H9 (cell line): ENCODE data around the gene EZH2. TPM values are rescaled to one million over a fixed set of nuclear protein-coding genes. Genes with fewer than 3 reads are reported as not detected.

ENCODE experiments used
- DNase-seq: peaks from one replicate; pipeline ENCODE4 v3.0.0-alpha.2; 2017
- H2AFZ ChIP-seq: one replicate; pipeline ENCODE4 v1.6.1; 2013; ENCODE audit warnings: mild to moderate bottlenecking, low read length, control low read depth, moderate library complexity
- H2AK5ac ChIP-seq: 2 replicates; pipeline ENCODE4 v1.6.1; 2013; ENCODE audit warnings: low read length, control low read depth, mixed read lengths; ENCODE audit not compliant: insufficient read length
- H2BK120ac ChIP-seq: one replicate; pipeline ENCODE4 v1.6.1; 2013; ENCODE audit warnings: low read depth, mild to moderate bottlenecking, low read length, control low read depth, inconsistent platforms; ENCODE audit not compliant: poor library complexity, severe bottlenecking
- H2BK12ac ChIP-seq: 2 replicates; pipeline ENCODE4 v1.6.1; 2013; ENCODE audit warnings: low read length, control low read depth, mixed read lengths, low read depth; ENCODE audit not compliant: insufficient read length
- H2BK15ac ChIP-seq: 2 replicates; pipeline ENCODE4 v1.6.1; 2013; ENCODE audit warnings: low read depth, low read length, control low read depth
- H2BK20ac ChIP-seq: one replicate; pipeline ENCODE4 v1.6.1; 2013; ENCODE audit warnings: low read depth, mild to moderate bottlenecking, low read length, control low read depth, inconsistent platforms; ENCODE audit not compliant: poor library complexity, severe bottlenecking
- H2BK5ac ChIP-seq: 2 replicates; pipeline ENCODE4 v1.6.1; 2013; ENCODE audit warnings: low read length, control low read depth, mixed read lengths; ENCODE audit not compliant: insufficient read length
- H3K14ac ChIP-seq: 2 replicates; pipeline ENCODE4 v1.6.1; 2013; ENCODE audit warnings: low read length, control low read depth; ENCODE audit not compliant: insufficient read depth
- H3K18ac ChIP-seq: 2 replicates; pipeline ENCODE4 v1.6.1; 2013; ENCODE audit warnings: low read depth, mild to moderate bottlenecking, mixed read lengths, low read length, control low read depth; ENCODE audit not compliant: insufficient read length
- H3K23ac ChIP-seq: 2 replicates; pipeline ENCODE4 v1.6.1; 2013; ENCODE audit warnings: low read length, control low read depth, mixed read lengths, low read depth; ENCODE audit not compliant: insufficient read length
- H3K23me2 ChIP-seq: 2 replicates; pipeline ENCODE4 v1.6.1; 2013; ENCODE audit warnings: low read depth, mild to moderate bottlenecking, mixed read lengths, low read length, control low read depth; ENCODE audit not compliant: insufficient read length, poor library complexity, severe bottlenecking
- H3K27ac ChIP-seq: 2 replicates; pipeline ENCODE4 v1.5.1; 2013; ENCODE audit warnings: low read length, control low read depth, mixed read lengths, low read depth; ENCODE audit not compliant: insufficient read length
- H3K27me3 ChIP-seq: 2 replicates; pipeline ENCODE4 v1.6.1; 2013; ENCODE audit warnings: low read length, control low read depth, inconsistent platforms; ENCODE audit not compliant: insufficient read depth
- H3K4ac ChIP-seq: 2 replicates; pipeline ENCODE4 v1.6.1; 2013; ENCODE audit warnings: low read depth, mild to moderate bottlenecking, control low read depth, inconsistent platforms, low read length, moderate library complexity
- H3K4me1 ChIP-seq: 2 replicates; pipeline ENCODE4 v1.6.1; 2013; ENCODE audit warnings: low read length, control low read depth, inconsistent platforms; ENCODE audit not compliant: insufficient read depth
- H3K4me2 ChIP-seq: 2 replicates; pipeline ENCODE4 v1.6.1; 2013; ENCODE audit warnings: low read length, control low read depth, mixed read lengths; ENCODE audit not compliant: insufficient read length, insufficient read depth
- H3K56ac ChIP-seq: 2 replicates; pipeline ENCODE4 v1.6.1; 2013; ENCODE audit warnings: low read depth, mild to moderate bottlenecking, mixed read lengths, low read length, control low read depth; ENCODE audit not compliant: insufficient read length
- H3K79me1 ChIP-seq: 2 replicates; pipeline ENCODE4 v1.6.1; 2013; ENCODE audit warnings: low read depth, mild to moderate bottlenecking, moderate library complexity, low read length, control low read depth, inconsistent platforms; ENCODE audit not compliant: insufficient read depth, poor library complexity, severe bottlenecking
- H3K79me2 ChIP-seq: 2 replicates; pipeline ENCODE4 v1.6.1; 2013; ENCODE audit warnings: low read length, control low read depth, inconsistent platforms; ENCODE audit not compliant: insufficient read depth
- H3K9ac ChIP-seq: 2 replicates; pipeline ENCODE4 v1.6.1; 2013; ENCODE audit warnings: low read length, control low read depth, mixed read lengths; ENCODE audit not compliant: insufficient read length; ENCODE audit errors: extremely low read depth
- H3K9me3 ChIP-seq: one replicate; pipeline ENCODE4 v1.6.1; 2013; ENCODE audit warnings: low read depth, low read length, inconsistent platforms; ENCODE audit not compliant: control insufficient read depth
- H3T11ph ChIP-seq: one replicate; pipeline ENCODE4 v1.6.1; 2013; ENCODE audit warnings: mild to moderate bottlenecking, low read length, control low read depth, inconsistent platforms
- H4K20me1 ChIP-seq: one replicate; pipeline ENCODE4 v1.6.1; 2013; ENCODE audit not compliant: control insufficient read depth, insufficient read length, insufficient read depth
- H4K5ac ChIP-seq: 2 replicates; pipeline ENCODE4 v1.6.1; 2013; ENCODE audit warnings: low read depth, mild to moderate bottlenecking, mixed read lengths, low read length, control low read depth; ENCODE audit not compliant: insufficient read length
- H4K8ac ChIP-seq: replicated peaks from 2 replicates; pipeline ENCODE4 v1.6.1; 2013; ENCODE audit warnings: low read length, control low read depth, mixed read lengths, low read depth; ENCODE audit not compliant: insufficient read length
- H4K91ac ChIP-seq: 2 replicates; pipeline ENCODE4 v1.6.1; 2013; ENCODE audit warnings: low read depth, mild to moderate bottlenecking, moderate library complexity, mixed read lengths, low read length, control low read depth; ENCODE audit not compliant: insufficient read length
- H3K27ac Mint-ChIP-seq, 3 experiments: 2 replicates in 2 of 3; 3 replicates in 1 of 3; pipeline ENCODE4 v1.8.0; 2020 to 2021; ENCODE audit warnings: mixed read lengths in 3 of 3, mild to moderate bottlenecking in 1 of 3, moderate library complexity in 1 of 3
- H3K27me3 Mint-ChIP-seq: 2 replicates; pipeline ENCODE4 v1.8.0; 2021; ENCODE audit warnings: low read depth, mild to moderate bottlenecking, moderate library complexity, mixed read lengths
- H3K36me3 Mint-ChIP-seq, 3 experiments: 2 replicates in 2 of 3; 3 replicates in 1 of 3; pipeline ENCODE4 v1.8.0; 2020 to 2021; ENCODE audit warnings: low read depth in 3 of 3, mixed read lengths in 3 of 3; ENCODE audit not compliant: insufficient read depth in 1 of 3
- H3K4me1 Mint-ChIP-seq, 2 experiments: 2 replicates each; pipeline ENCODE4 v1.8.0; 2020; ENCODE audit warnings: mixed read lengths in 2 of 2
- H3K4me3 Mint-ChIP-seq, 2 experiments: 2 replicates in 1 of 2; 3 replicates in 1 of 2; pipeline ENCODE4 v1.8.0; 2020 to 2021; ENCODE audit warnings: mild to moderate bottlenecking in 2 of 2, mixed read lengths in 2 of 2, moderate library complexity in 1 of 2
- H3K9me3 Mint-ChIP-seq, 2 experiments: 2 replicates in 1 of 2; 3 replicates in 1 of 2; pipeline ENCODE4 v1.8.0; 2020; ENCODE audit warnings: mild to moderate bottlenecking in 2 of 2, mixed read lengths in 2 of 2, moderate library complexity in 1 of 2
- CTCF ChIP-seq: fragments of 200-600 bp; sonication (generic); conservative IDR thresholded peaks from 3 replicates; pipeline ENCODE4 v1.8.0; 2021; ENCODE audit warnings: antibody characterized with exemption, mild to moderate bottlenecking
- WGBS: extraction: QIAGEN DNeasy Blood & Tissue Kit; methylation state at CpG from one replicate; pipeline ENCODE4 v1.1.7; 2013; ENCODE audit warnings: missing lambda C conversion rate, low lambda C conversion rate, mixed read lengths; ENCODE audit not compliant: insufficient read length; ENCODE audit errors: extremely low coverage; 5-methylcytosine and 5-hydroxymethylcytosine counted together
- long read RNA-seq: library from polyadenylated mRNA; unstranded; transcript quantifications from one replicate; pipeline ENCODE4 v2.0.0, GENCODE V29; 2020
- total RNA-seq: library from RNA; stranded (reverse); gene quantifications from 2 replicates; pipeline ENCODE4 v1.2.1, GENCODE V29; 2021

EZH2 gene
- total RNA-seq: 39.4 and 41.3 TPM in 2 replicates
- long read RNA-seq, transcript EZH2-203 (20 exons, 2,591 nt): major isoform, 106 of 289 reads
- long read RNA-seq, transcript EZH2-210 (10 exons, 1,876 nt): minor isoform, 22 of 289 reads
- long read RNA-seq, transcript EZH2-202 (19 exons, 2,477 nt): minor isoform, 18 of 289 reads
- long read RNA-seq, transcript EZH2-208 (20 exons, 2,466 nt): minor isoform, 28 of 289 reads
- long read RNA-seq, partial matches to known transcripts: 21 of 289 reads
- long read RNA-seq, other reads (novel, unspliced or antisense): 90 of 289 reads

GRCh38 chr7:148884049-148884298 lies at the start of gene EZH2:
TSS of gene EZH2 (minus strand) at chr7:148884291. CDS start at chr7:148847298, 36,993 bp downstream.
- Histone ChIP-seq H3K4me2 (peak within 1 kb of the TSS; percentile 95), H3K14ac (peak within 1 kb of the TSS; percentile 87), H3K79me1 (no peaks in the 10 kb centered on the region), H2BK5ac (no peak within 1 kb of the TSS), H3K27me3 (no peaks in the 10 kb centered on the region), H2AK5ac (no peak within 1 kb of the TSS), H3K9ac (peak within 1 kb of the TSS; percentile 79), H3K18ac (peak within 1 kb of the TSS; percentile 72), H2AFZ (no peak within 1 kb of the TSS), H3K4me1 (no peaks in the 10 kb centered on the region), H3T11ph (no peak within 1 kb of the TSS), H2BK20ac (no peak within 1 kb of the TSS), H2BK12ac (no peak within 1 kb of the TSS), H3K79me2 (peaks cover 18% of the 10 kb centered on the region; the same call in 1 of the 2 replicates), H3K27ac (no peak within 1 kb of the TSS), H4K91ac (no peak within 1 kb of the TSS), H4K20me1 (no peaks in the 10 kb centered on the region), H4K5ac (no peak within 1 kb of the TSS), H2BK120ac (no peak within 1 kb of the TSS), H3K4ac (no peak within 1 kb of the TSS), H4K8ac (no peak within 1 kb of the TSS), H3K23me2 (peaks cover 7% of the 10 kb centered on the region), H3K23ac (no peak within 1 kb of the TSS), H2BK15ac (no peak within 1 kb of the TSS), H3K56ac (no peak within 1 kb of the TSS), H3K9me3 (no peaks in the 10 kb centered on the region)
- no CpG with 5 or more reads among the region's 50 CpGs for WGBS
- no peak for DNase-seq
- Mint-ChIP-seq H3K4me1 (peaks cover 8 to 17% of the 10 kb centered on the region in 2 experiments; a peak in 2 of 4 replicates), H3K27ac (peak within 1 kb of the TSS; percentile 40 to 91 (median 89); a peak in 5 of 7 replicates), H3K9me3 (peaks cover 0 to 4% of the 10 kb centered on the region in 2 experiments; a peak in 1 of 5 replicates), H3K36me3 (peaks cover 1 to 11% (median 3%) of the 10 kb centered on the region in 3 experiments; a peak in 6 of 7 replicates), H3K27me3 (peaks cover 1% of the 10 kb centered on the region; the same call in 1 of the 2 replicates), H3K4me3 (peak within 1 kb of the TSS; percentile 84 to 97)
- TF ChIP-seq CTCF: no peak
